Mucosa of stomach (tissue), 1 donor: ENCODE measurements around the gene S100A12.

Experiments used
- H3K27me3 ChIP-seq: one replicate; pipeline ENCODE4 v1.7.0; 2013; ENCODE audit warnings: mild to moderate bottlenecking, low read length; ENCODE audit not compliant: control insufficient read depth, insufficient read depth
- H3K36me3 ChIP-seq: one replicate; pipeline ENCODE4 v1.7.0; 2013; ENCODE audit warnings: low read length; ENCODE audit not compliant: control insufficient read depth, insufficient read depth
- H3K4me1 ChIP-seq: one replicate; pipeline ENCODE4 v1.7.0; 2013; ENCODE audit warnings: mild to moderate bottlenecking, low read length; ENCODE audit not compliant: control insufficient read depth, insufficient read depth
- H3K4me3 ChIP-seq: one replicate; pipeline ENCODE4 v1.7.0; 2013; ENCODE audit warnings: low read length
- H3K9ac ChIP-seq: one replicate; pipeline ENCODE4 v1.7.0; 2013; ENCODE audit warnings: mild to moderate bottlenecking, low read length, moderate library complexity
- H3K9me3 ChIP-seq: one replicate; pipeline ENCODE4 v1.7.0; 2013; ENCODE audit warnings: mild to moderate bottlenecking, low read length, moderate library complexity; ENCODE audit not compliant: control insufficient read depth
- donor health status: Pancreatic carcinoma.

The S100A12 gene

DNA sequence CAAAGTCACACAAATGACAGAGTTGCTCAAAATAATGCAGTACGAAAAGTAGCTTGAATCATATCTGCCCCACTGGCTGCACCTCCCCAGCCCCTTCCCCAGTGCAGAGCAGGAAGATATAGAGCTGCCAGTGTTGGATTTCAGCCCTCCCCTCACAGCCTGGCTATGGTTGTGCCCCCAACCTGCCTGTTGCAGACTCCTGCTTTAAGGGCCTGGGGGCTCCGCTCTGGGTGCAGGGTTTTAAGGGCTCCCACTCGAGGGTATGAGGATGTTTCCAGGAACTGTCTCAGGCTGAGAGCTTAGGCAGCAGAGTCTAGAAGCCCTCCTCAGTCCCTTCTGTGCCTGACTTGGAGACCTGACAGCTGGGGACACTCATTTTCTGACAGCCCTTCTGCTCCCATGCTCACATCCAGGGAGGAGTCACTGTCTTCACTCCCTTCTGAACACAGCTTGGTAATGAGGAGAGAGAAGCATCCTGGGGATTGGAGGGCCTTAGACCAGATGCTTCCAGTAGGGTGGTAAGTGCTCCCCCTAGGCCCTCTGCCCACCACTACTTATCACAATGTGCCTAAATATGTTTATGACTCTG lies 13.1 kb downstream of the S100A12 start:
- H3K27me3 ChIP-seq: peaks cover 5% of the 10 kb centered on the region
- no peaks in the 10 kb centered on the region for H3K4me1 ChIP-seq
- H3K9ac ChIP-seq: no peak overlapping the region
- H3K36me3 ChIP-seq: no peaks in the 10 kb centered on the region
- H3K4me3 ChIP-seq: no peak overlapping the region
- H3K9me3 ChIP-seq: no peaks in the 10 kb centered on the region

- H3K27me3 ChIP-seq: peaks cover 5% of the 10 kb centered on the region
- H3K4me3 ChIP-seq: no peak overlapping the region
- H3K9me3 ChIP-seq: no peaks in the 10 kb centered on the region
- H3K36me3 ChIP-seq: no peaks in the 10 kb centered on the region
- no peak overlapping the region for H3K9ac ChIP-seq
- H3K4me1 ChIP-seq: no peaks in the 10 kb centered on the region
Observed at GRCh38 chr1:153361480-153362109, 13.8 kb downstream of the S100A12 start.

DNA sequence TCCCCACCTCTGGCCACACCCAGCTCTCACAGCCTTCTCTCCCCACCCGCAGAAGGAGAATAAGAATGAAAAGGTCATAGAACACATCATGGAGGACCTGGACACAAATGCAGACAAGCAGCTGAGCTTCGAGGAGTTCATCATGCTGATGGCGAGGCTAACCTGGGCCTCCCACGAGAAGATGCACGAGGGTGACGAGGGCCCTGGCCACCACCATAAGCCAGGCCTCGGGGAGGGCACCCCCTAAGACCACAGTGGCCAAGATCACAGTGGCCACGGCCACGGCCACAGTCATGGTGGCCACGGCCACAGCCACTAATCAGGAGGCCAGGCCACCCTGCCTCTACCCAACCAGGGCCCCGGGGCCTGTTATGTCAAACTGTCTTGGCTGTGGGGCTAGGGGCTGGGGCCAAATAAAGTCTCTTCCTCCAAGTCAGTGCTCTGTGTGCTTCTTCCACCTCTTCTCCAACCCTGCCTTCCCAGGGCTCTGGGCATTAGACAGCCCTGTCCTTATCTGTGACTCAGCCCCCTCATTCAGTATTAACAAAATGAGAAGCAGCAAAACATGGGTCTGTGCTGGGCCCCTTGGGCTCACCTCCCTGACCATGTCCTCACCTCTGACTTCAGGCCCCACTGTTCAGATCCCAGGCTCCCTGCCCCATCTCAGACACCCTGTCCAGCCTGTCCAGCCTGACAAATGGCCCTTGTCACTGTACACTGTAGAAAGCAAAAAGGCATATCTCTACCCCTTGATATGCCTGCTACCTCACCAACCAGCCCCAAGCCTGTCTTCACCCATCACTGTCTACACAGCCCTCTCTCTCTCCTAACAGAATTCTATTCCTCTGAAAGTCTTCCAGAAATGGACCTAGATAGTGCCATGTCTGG lies 14.6 kb downstream of the S100A12 start:
- Histone ChIP-seq H3K4me3 (no peak overlapping the region), H3K36me3 (no peaks in the 10 kb centered on the region), H3K27me3 (peaks cover 2% of the 10 kb centered on the region), H3K9me3 (no peaks in the 10 kb centered on the region), H3K9ac (no peak overlapping the region), H3K4me1 (no peaks in the 10 kb centered on the region)

GRCh38 chr1:153360190-153360589 lies 15.2 kb downstream of the S100A12 start:
- Histone ChIP-seq H3K27me3 (no peaks in the 10 kb centered on the region), H3K9ac (no peak overlapping the region), H3K36me3 (no peaks in the 10 kb centered on the region), H3K9me3 (no peaks in the 10 kb centered on the region), H3K4me1 (no peaks in the 10 kb centered on the region), H3K4me3 (no peak overlapping the region)

DNA sequence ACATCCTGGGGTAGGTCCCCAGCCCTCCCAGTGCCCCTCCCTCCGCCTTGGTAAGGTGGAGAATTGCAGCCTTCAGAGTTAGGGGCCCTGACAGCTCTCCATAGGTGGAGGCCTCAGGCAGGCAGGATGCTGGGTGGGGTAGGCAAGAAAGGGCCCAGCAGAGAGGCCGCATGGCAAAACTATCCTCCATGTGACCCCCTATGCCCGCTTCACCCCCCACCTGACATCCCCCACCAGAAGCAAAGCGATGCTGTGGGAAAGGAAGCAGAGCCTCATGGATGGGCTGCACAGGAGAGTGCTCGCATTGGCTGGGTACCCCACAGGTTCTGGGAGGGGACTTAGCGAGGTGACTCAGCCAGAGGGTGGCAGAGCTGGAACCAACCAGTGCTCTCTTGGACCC lies 16.2 kb downstream of the S100A12 start:
- no peaks in the 10 kb centered on the region for H3K4me1 ChIP-seq
- H3K9me3 ChIP-seq: no peaks in the 10 kb centered on the region
- no peak overlapping the region for H3K9ac ChIP-seq
- no peaks in the 10 kb centered on the region for H3K27me3 ChIP-seq
- H3K36me3 ChIP-seq: no peaks in the 10 kb centered on the region
- no peak overlapping the region for H3K4me3 ChIP-seq

- no peaks in the 10 kb centered on the region for H3K4me1 ChIP-seq
- H3K27me3 ChIP-seq: no peaks in the 10 kb centered on the region
- no peaks in the 10 kb centered on the region for H3K36me3 ChIP-seq
- no peak overlapping the region for H3K9ac ChIP-seq
- no peaks in the 10 kb centered on the region for H3K9me3 ChIP-seq
- no peak overlapping the region for H3K4me3 ChIP-seq
Observed at GRCh38 chr1:153358691-153358975, 16.8 kb downstream of the S100A12 start.

- Histone ChIP-seq H3K9me3 (no peaks in the 10 kb centered on the region), H3K4me3 (no peak within 1 kb of the TSS), H3K9ac (no peak within 1 kb of the TSS)
Observed at GRCh38 chr1:153357853-153358690, 17.3 kb downstream of the S100A12 start, which contains the start of gene S100A9. TSS of gene S100A9 (plus strand) at chr1:153357854. CDS start at chr1:153358284, 430 bp downstream.

DNA sequence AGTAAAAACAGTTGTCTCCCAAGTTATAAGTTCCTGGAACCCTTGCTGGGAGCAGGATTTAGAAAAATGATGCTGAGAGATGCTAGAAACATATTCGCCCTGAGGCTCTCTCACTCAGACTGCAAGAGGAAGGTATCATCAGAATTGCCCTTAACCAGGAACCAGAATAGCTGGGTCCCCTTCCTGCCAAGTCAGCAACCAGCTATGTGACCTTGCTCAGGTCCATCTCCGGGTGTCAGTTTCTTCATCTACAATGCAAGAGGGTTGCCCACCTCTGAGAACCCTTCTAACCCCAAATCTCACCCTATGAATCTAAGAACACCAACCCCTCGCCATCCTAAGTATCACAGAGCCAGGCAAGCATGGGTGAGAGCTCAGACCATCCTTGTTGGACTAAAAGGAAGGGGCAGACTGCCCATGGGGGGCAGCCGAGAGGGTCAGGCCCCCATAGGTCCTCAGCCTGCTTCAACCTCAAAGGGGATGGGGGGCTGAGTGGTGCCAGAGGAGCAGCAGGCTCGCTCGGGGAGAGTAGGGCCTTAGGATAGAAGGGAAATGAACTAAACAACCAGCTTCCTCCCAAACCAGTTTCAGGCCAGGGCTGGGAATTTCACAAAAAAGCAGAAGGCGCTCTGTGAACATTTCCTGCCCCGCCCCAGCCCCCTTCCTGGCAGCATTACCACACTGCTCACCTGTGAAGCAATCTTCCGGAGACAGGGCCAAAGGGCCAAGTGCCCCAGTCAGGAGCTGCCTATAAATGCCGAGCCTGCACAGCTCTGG lies 18.2 kb downstream of the S100A12 start:
- no peaks in the 10 kb centered on the region for H3K9me3 ChIP-seq
- no peak overlapping the region for H3K9ac ChIP-seq
- no peaks in the 10 kb centered on the region for H3K36me3 ChIP-seq
- no peaks in the 10 kb centered on the region for H3K4me1 ChIP-seq
- no peak overlapping the region for H3K4me3 ChIP-seq
- no peaks in the 10 kb centered on the region for H3K27me3 ChIP-seq

More at GRCh38 chr1:153357853-153358690, 17.3 kb downstream of the S100A12 start, which contains the start of gene S100A9:
- Histone ChIP-seq H3K36me3 (no peaks in the 10 kb centered on the region), H3K4me1 (no peaks in the 10 kb centered on the region), H3K27me3 (no peaks in the 10 kb centered on the region)

- Histone ChIP-seq H3K36me3 (no peaks in the 10 kb centered on the region), H3K9ac (no peak overlapping the region), H3K27me3 (no peaks in the 10 kb centered on the region), H3K4me3 (no peak overlapping the region), H3K4me1 (no peaks in the 10 kb centered on the region), H3K9me3 (no peaks in the 10 kb centered on the region)
Observed at GRCh38 chr1:153356392-153357075, 18.9 kb downstream of the S100A12 start.

GRCh38 chr1:153355445-153356071 lies 19.9 kb downstream of the S100A12 start:
- Histone ChIP-seq H3K36me3 (no peaks in the 10 kb centered on the region), H3K4me3 (no peak overlapping the region), H3K9me3 (no peaks in the 10 kb centered on the region), H3K9ac (no peak overlapping the region), H3K4me1 (no peaks in the 10 kb centered on the region), H3K27me3 (no peaks in the 10 kb centered on the region)
